HepG2 (cell line): ENCODE measurements around the gene TGM1. TPM values are rescaled to one million over a fixed set of nuclear protein-coding genes. Genes with fewer than 3 reads are reported as not detected.

Source experiments
- BRCA1 ChIP-seq: sonication (generic); formaldehyde crosslinking; IDR thresholded peaks from 2 replicates; pipeline ENCODE4 v1.4.0; 2020; ENCODE audit warnings: missing genetic modification reagents
- CAMTA2 ChIP-seq: sonication (generic); formaldehyde crosslinking; IDR thresholded peaks from 2 replicates; pipeline ENCODE4 v1.4.0; 2020; ENCODE audit warnings: mild to moderate bottlenecking, missing genetic modification reagents, borderline replicate concordance
- EHMT2 ChIP-seq: fragments of 200-600 bp; sonication (generic); IDR thresholded peaks from 2 replicates; pipeline ENCODE4 v1.7.0; 2017; ENCODE audit warnings: antibody characterized with exemption, low read depth, low read length, borderline replicate concordance
- MAFK ChIP-seq, 2 experiments: IDR thresholded peaks in 1 of 2; conservative IDR thresholded peaks in 1 of 2; 2 replicates each; pipeline ENCODE4 v1.6.1; 2011; ENCODE audit warnings: improper control_type of control experiment in 2 of 2, low read length in 2 of 2
- RARG ChIP-seq: sonication (generic); formaldehyde crosslinking; IDR thresholded peaks from 2 replicates; pipeline ENCODE4 v1.4.0; 2020; ENCODE audit warnings: low read depth, mild to moderate bottlenecking, missing genetic modification reagents
- RBFOX2 ChIP-seq: fragments of 200-400 bp; formaldehyde crosslinking; IDR thresholded peaks from 2 replicates; pipeline ENCODE4 v1.6.1; 2017; ENCODE audit warnings: low read depth, mild to moderate bottlenecking, low read length
- TAF1 ChIP-seq: sonication (generic); formaldehyde crosslinking; IDR thresholded peaks from 2 replicates; pipeline ENCODE4 v1.4.0; 2020; ENCODE audit warnings: missing genetic modification reagents
- ZNF672 ChIP-seq: sonication (generic); formaldehyde crosslinking; IDR thresholded peaks from 2 replicates; pipeline ENCODE4 v1.8.1; 2022; ENCODE audit warnings: missing genetic modification reagents
- ZNF790 ChIP-seq: sonication (generic); formaldehyde crosslinking; IDR thresholded peaks from 2 replicates; pipeline ENCODE4 v1.8.0; 2022; ENCODE audit warnings: missing genetic modification reagents, mild to moderate bottlenecking, borderline replicate concordance
- ZNF792 ChIP-seq: IDR thresholded peaks from 2 replicates; pipeline ENCODE4 v1.6.1; 2016
- polyA plus RNA-seq, 8 experiments: library from polyadenylated mRNA; depleted of rRNA in 3 of 8; stranded (reverse) in 7 of 8; unstranded in 1 of 8; fragments of >200 nt; fragmentation: Illumina TruSeq in 4 of 8; extraction: Trizol in 4 of 8; gene quantifications; 2 replicates each; pipeline versions ENCODE4 v1.2.1 to v1.2.3, GENCODE V29; 2011 to 2016; ENCODE audit warnings: low read depth in 4 of 8, missing spikeins in 1 of 8, mixed read lengths in 1 of 8; ENCODE audit not compliant: insufficient read depth in 1 of 8
- total RNA-seq, 5 experiments: library from RNA; depleted of rRNA; stranded (reverse); fragments of >200 nt; fragmentation: Illumina TruSeq; extraction: Trizol; gene quantifications; 2 replicates each; pipeline ENCODE4 v1.2.3, GENCODE V29; 2016; ENCODE audit warnings: low read depth in 1 of 5
- TF ChIP-seq, protein P1 (sequence below): sonication (generic); formaldehyde crosslinking; IDR thresholded peaks from 2 replicates; pipeline ENCODE4 v1.4.0; 2020; ENCODE audit warnings: missing genetic modification reagents, mild to moderate bottlenecking, borderline replicate concordance
- TF ChIP-seq, protein P2 (sequence below): sonication (generic); formaldehyde crosslinking; IDR thresholded peaks from 2 replicates; pipeline ENCODE4 v1.4.0; 2020; ENCODE audit warnings: missing genetic modification reagents
- TF ChIP-seq, protein P3 (sequence below): sonication (generic); formaldehyde crosslinking; IDR thresholded peaks from 2 replicates; pipeline ENCODE4 v1.4.0; 2020; ENCODE audit warnings: mild to moderate bottlenecking, missing genetic modification reagents
- TF ChIP-seq, protein P4 (sequence below): sonication (generic); formaldehyde crosslinking; IDR thresholded peaks from 2 replicates; pipeline ENCODE4 v1.8.1; 2022; ENCODE audit warnings: mild to moderate bottlenecking, missing genetic modification reagents
- TF ChIP-seq, protein P5 (sequence below): sonication (generic); formaldehyde crosslinking; IDR thresholded peaks from 2 replicates; pipeline ENCODE4 v1.5.0; 2020; ENCODE audit warnings: missing genetic modification reagents, mild to moderate bottlenecking, borderline replicate concordance
- TF ChIP-seq, protein P6 (sequence below): sonication (generic); formaldehyde crosslinking; IDR thresholded peaks from 2 replicates; pipeline ENCODE4 v1.5.1; 2020; ENCODE audit warnings: missing genetic modification reagents, mild to moderate bottlenecking, borderline replicate concordance

TGM1 gene
- total and polyA plus RNA-seq, 2 of the 13 experiments (the other 11 are each of a cell fraction or from before 2014, with no cell fraction given) = 3.2 to 10.6 TPM

DNA sequence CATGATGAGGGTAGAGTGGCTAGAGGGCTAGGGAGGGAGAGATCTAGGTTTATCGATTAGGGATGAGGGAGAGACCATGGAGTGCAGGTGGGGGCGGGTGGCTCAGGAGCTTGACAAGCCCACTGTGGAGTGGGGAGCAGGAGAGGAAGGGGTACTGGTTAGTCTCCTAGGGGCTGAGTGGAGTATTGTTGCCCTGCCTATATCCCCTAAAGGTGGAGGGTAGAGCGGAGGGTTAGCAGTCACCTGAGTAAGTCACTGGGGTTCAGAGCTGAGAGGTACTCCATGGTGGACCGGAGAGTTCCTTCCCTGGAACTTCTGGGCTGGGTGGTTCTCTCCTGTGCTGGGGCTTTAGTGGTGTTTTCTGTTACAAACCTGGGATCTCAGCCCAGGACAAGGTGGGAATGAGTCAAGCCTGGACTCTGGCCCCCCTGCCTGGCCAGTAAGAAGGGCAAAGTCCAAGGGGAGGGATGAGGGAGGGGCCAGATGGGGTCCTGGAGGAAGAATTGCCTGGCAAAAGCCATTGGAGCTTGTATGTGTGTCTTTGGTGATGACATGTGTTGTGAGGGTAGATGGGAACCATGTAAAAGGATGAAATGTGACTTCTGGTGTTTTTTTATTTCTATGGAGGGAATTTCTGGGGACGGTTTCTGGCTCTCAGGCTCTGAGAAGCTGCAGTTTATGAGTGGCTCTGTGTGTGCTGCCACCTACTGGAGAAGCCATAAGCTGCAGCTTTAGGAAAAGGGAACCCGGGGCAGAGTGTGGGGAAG lies 44.8 kb upstream of the TGM1 start, which contains the start of gene CIDEB (continued):
- TF ChIP-seq RBFOX2 = peak; percentile 65
- TF ChIP-seq, protein P1, sequence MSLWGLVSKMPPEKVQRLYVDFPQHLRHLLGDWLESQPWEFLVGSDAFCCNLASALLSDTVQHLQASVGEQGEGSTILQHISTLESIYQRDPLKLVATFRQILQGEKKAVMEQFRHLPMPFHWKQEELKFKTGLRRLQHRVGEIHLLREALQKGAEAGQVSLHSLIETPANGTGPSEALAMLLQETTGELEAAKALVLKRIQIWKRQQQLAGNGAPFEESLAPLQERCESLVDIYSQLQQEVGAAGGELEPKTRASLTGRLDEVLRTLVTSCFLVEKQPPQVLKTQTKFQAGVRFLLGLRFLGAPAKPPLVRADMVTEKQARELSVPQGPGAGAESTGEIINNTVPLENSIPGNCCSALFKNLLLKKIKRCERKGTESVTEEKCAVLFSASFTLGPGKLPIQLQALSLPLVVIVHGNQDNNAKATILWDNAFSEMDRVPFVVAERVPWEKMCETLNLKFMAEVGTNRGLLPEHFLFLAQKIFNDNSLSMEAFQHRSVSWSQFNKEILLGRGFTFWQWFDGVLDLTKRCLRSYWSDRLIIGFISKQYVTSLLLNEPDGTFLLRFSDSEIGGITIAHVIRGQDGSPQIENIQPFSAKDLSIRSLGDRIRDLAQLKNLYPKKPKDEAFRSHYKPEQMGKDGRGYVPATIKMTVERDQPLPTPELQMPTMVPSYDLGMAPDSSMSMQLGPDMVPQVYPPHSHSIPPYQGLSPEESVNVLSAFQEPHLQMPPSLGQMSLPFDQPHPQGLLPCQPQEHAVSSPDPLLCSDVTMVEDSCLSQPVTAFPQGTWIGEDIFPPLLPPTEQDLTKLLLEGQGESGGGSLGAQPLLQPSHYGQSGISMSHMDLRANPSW (CRISPR knock-in tag) = peak; percentile 95
- TF ChIP-seq, protein P2, sequence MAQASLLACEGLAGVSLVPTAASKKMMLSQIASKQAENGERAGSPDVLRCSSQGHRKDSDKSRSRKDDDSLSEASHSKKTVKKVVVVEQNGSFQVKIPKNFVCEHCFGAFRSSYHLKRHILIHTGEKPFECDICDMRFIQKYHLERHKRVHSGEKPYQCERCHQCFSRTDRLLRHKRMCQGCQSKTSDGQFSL (CRISPR knock-in tag) = no peak
- peak; percentile 92; the same call in 1 of the 2 replicates for TF ChIP-seq EHMT2
- TF ChIP-seq, protein P3, sequence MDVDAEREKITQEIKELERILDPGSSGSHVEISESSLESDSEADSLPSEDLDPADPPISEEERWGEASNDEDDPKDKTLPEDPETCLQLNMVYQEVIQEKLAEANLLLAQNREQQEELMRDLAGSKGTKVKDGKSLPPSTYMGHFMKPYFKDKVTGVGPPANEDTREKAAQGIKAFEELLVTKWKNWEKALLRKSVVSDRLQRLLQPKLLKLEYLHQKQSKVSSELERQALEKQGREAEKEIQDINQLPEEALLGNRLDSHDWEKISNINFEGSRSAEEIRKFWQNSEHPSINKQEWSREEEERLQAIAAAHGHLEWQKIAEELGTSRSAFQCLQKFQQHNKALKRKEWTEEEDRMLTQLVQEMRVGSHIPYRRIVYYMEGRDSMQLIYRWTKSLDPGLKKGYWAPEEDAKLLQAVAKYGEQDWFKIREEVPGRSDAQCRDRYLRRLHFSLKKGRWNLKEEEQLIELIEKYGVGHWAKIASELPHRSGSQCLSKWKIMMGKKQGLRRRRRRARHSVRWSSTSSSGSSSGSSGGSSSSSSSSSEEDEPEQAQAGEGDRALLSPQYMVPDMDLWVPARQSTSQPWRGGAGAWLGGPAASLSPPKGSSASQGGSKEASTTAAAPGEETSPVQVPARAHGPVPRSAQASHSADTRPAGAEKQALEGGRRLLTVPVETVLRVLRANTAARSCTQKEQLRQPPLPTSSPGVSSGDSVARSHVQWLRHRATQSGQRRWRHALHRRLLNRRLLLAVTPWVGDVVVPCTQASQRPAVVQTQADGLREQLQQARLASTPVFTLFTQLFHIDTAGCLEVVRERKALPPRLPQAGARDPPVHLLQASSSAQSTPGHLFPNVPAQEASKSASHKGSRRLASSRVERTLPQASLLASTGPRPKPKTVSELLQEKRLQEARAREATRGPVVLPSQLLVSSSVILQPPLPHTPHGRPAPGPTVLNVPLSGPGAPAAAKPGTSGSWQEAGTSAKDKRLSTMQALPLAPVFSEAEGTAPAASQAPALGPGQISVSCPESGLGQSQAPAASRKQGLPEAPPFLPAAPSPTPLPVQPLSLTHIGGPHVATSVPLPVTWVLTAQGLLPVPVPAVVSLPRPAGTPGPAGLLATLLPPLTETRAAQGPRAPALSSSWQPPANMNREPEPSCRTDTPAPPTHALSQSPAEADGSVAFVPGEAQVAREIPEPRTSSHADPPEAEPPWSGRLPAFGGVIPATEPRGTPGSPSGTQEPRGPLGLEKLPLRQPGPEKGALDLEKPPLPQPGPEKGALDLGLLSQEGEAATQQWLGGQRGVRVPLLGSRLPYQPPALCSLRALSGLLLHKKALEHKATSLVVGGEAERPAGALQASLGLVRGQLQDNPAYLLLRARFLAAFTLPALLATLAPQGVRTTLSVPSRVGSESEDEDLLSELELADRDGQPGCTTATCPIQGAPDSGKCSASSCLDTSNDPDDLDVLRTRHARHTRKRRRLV (CRISPR knock-in tag) = peak; percentile 83; the same call in 1 of the 2 replicates
- TF ChIP-seq, protein P4, sequence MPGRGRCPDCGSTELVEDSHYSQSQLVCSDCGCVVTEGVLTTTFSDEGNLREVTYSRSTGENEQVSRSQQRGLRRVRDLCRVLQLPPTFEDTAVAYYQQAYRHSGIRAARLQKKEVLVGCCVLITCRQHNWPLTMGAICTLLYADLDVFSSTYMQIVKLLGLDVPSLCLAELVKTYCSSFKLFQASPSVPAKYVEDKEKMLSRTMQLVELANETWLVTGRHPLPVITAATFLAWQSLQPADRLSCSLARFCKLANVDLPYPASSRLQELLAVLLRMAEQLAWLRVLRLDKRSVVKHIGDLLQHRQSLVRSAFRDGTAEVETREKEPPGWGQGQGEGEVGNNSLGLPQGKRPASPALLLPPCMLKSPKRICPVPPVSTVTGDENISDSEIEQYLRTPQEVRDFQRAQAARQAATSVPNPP = no peak
- TF ChIP-seq, protein P5, sequence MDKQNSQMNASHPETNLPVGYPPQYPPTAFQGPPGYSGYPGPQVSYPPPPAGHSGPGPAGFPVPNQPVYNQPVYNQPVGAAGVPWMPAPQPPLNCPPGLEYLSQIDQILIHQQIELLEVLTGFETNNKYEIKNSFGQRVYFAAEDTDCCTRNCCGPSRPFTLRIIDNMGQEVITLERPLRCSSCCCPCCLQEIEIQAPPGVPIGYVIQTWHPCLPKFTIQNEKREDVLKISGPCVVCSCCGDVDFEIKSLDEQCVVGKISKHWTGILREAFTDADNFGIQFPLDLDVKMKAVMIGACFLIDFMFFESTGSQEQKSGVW (CRISPR knock-in tag) = no peak
- TF ChIP-seq TAF1 (CRISPR knock-in tag) = peak; percentile 82; the same call in 1 of the 2 replicates
- no peak for TF ChIP-seq BRCA1 (CRISPR knock-in tag)
- 0 out of 2 replicates have a peak, but pooled peaks have one; percentile 78 for TF ChIP-seq ZNF790
- no peak for TF ChIP-seq ZNF672
- TF ChIP-seq MAFK (conservative IDR thresholded peaks at IDR 0.05 in 1 of 2, IDR thresholded peaks at IDR 0.05 in 1 of 2; ENCODE audit: low read length in 2 of 2) = no peak
- TF ChIP-seq, protein P6, sequence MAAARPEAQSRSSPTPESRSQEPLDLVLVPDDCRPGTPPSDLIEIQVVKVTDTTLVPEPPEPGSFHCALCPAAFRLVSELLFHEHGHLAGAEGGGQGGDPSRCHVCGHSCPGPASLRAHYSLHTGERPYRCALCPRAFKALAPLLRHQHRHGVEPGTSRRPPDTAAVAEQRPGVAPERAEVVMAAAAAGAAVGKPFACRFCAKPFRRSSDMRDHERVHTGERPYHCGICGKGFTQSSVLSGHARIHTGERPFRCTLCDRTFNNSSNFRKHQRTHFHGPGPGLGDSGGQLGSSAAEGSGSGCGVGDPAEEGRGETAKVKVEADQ (CRISPR knock-in tag) = peak; percentile 81; the same call in 1 of the 2 replicates
- TF ChIP-seq ZNF792 (CRISPR knock-in tag) = peak; percentile 93
- TF ChIP-seq RARG (CRISPR knock-in tag) = peak; percentile 98
- peak; percentile 79; the same call in 1 of the 2 replicates for TF ChIP-seq CAMTA2 (CRISPR knock-in tag)
